ENCODE measurements around the gene PCSK1.

DNA sequence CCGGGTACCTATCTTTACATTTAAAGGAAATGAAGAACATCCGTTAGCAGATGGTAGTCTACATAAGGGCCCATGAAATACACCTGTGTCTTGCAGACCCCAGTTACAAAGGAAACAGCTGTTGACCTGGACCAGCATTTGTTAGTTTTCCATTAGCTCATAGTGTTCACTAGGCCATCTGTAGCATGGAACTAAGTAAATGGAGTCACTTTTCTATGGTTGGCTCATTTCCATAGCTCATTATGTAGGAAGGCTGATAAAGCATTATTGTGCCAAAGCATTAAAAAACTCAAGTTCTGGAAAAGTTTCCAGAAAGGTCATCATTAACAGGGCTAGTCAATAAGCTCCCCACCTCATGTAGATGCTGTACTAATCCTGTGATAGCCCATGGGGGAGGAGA is 62.1 kb downstream of the PCSK1 start:
- TF ChIP-seq CTCF (IDR thresholded peaks at IDR 0.05) (no peak), POLR2A (IDR thresholded peaks at IDR 0.05) (no peak)

Data from gastroesophageal sphincter (tissue), 3 donors.